Upper lobe of left lung (tissue), 6 donors: ENCODE results near the gene CERK. TPM values are rescaled to one million over a fixed set of nuclear protein-coding genes. Genes with fewer than 3 reads are reported as not detected.

Experiments used
- ATAC-seq, 2 donors: fragments of 200-7000 bp; cut with Tn5 transposase; one replicate each; pipeline ENCODE4 v1.9.1; 2022; ENCODE audit warnings: mild to moderate bottlenecking in 2 of 2, moderate library complexity in 2 of 2; ENCODE audit not compliant: low FRiP score in 2 of 2
- DNase-seq, 2 donors: peaks; one replicate each; pipeline ENCODE4 v3.0.0-alpha.2; 2019 to 2020
- H3K27ac ChIP-seq, 4 donors: fragments of 200-600 bp; sonication (generic); one replicate each; pipeline ENCODE4 v1.5.1; 2016 to 2019
- H3K27me3 ChIP-seq, 4 donors: fragments of 200-600 bp; sonication (generic); one replicate each; pipeline ENCODE4 v1.5.1; 2017 to 2019
- H3K36me3 ChIP-seq, 4 donors: fragments of 200-600 bp; sonication (generic); one replicate each; pipeline ENCODE4 v1.5.1; 2016 to 2019
- H3K4me1 ChIP-seq, 4 donors: fragments of 200-600 bp; sonication (generic); one replicate each; pipeline ENCODE4 v1.5.1; 2018 to 2019
- H3K4me3 ChIP-seq, 4 donors: fragments of 200-600 bp; sonication (generic); one replicate each; pipeline ENCODE4 v1.5.1; 2017 to 2019; ENCODE audit warnings: mild to moderate bottlenecking in 2 of 4, moderate library complexity in 1 of 4
- H3K9me3 ChIP-seq, 4 donors: fragments of 200-600 bp; sonication (generic); one replicate each; pipeline ENCODE4 v1.5.1; 2018 to 2019
- EP300 ChIP-seq, 4 donors: sonication (generic); formaldehyde crosslinking; IDR thresholded peaks; one replicate each; pipeline ENCODE4 v1.5.1; 2017; ENCODE audit warnings: antibody characterized with exemption in 4 of 4, control low read depth in 2 of 4
- POLR2A ChIP-seq, 4 donors: fragments of 450-650 bp; IDR thresholded peaks; one replicate each; pipeline ENCODE4 v1.5.1; 2016 to 2017; ENCODE audit warnings: antibody characterized with exemption in 4 of 4, mild to moderate bottlenecking in 2 of 4
- POLR2AphosphoS5 ChIP-seq, 2 donors: sonication (generic); formaldehyde crosslinking; IDR thresholded peaks; one replicate each; pipeline ENCODE4 v1.5.1; 2017; ENCODE audit warnings: antibody characterized with exemption in 2 of 2
- WGBS, 2 donors: methylation state at CpG; one replicate each; pipeline ENCODE4 v1.1.5; 2017 to 2018; 5-methylcytosine and 5-hydroxymethylcytosine counted together
- total RNA-seq, 6 donors: library from RNA; depleted of rRNA in 4 of 6; stranded (reverse); fragments of >200 nt in 4 of 6; gene quantifications; one replicate each; pipeline versions ENCODE4 v1.1.0 to v1.2.1, GENCODE V29; 2016 to 2021
- TF ChIP-seq, protein P1 (sequence below), 6 experiments: fragments of 450-650 bp in 4 of 6; fragments of 200-600 bp in 2 of 6; sonication (generic) in 2 of 6; IDR thresholded peaks; one replicate each; pipeline ENCODE4 v1.5.1; 2016 to 2019; ENCODE audit warnings: antibody characterized with exemption in 6 of 6
- donor health status: DM: no; HTN: no; CAD: no; lungs with moderate emphysema.
- donor health status: DM: no; HTN: yes; CAD: no; lungs with severe emphysema.

The CERK gene
- total RNA-seq, 6 donors from 2014 or later, result 26.9 to 55.5 (median 32.7) TPM

DNA sequence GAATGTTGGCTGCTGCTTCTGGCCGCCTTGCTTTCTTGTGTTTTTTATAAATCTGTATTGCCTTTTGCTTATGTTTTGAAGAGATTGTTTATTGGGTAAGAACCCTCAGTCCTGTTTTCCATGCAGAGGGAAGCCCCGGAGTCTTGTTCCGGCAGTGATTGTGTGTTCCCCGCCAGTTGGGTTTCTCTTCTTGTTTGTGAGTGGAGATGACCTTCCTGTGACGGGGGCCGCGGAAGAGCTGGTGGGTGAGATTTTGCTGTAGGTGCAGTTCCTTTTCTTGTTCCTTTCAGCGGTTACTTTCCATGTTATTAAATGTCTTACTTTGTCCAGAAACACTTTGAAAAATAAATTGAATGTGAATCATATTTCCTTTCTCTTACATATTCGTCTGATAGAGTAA, 32.7 kb upstream of the CERK start:
- Histone ChIP-seq H3K4me3 (no peak overlapping the region), H3K9me3 (no peaks in the 10 kb centered on the region), H3K27me3 (no peaks in the 10 kb centered on the region), H3K27ac (peak overlapping the region; percentile 71 to 83 (median 81)), H3K4me1 (peaks cover 45 to 77% (median 55%) of the 10 kb centered on the region in 4 donors), H3K36me3 (no peaks in the 10 kb centered on the region)
- TF ChIP-seq POLR2AphosphoS5 (IDR thresholded peaks at IDR 0.05) (peak in 1 of 2 donors; percentile 51), POLR2A (IDR thresholded peaks at IDR 0.05) (no peak)
- 42 to 52% methylated on average over 9 of the region's 9 CpGs for WGBS, 2 donors
- ATAC-seq (peak in 1 of 2 donors; percentile 28), DNase-seq (peak in 1 of 2 donors; percentile 49)

DNA sequence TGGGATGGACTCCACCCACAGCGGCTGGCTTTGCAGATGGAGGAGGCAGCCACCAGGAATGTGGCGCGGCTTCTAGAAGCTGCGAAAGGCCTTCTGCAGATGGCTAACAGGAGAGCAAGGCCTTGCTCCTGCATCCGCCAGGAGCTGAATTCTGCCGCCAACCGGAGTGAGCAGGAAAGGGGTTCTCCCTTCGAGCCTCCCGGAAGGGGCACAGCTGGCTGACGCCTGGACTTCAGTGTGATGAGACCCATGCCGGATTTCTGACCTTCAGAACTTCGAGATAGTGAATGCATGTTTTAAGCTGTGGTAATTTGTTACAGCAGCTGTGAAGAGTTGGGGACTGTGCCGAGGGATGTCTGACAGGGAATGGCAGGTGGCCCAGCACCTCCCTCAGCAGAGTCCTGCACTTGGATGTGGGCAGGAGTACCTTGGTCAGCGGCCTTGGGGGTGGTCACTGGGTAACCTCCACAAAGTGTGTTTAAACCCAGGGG, 32.1 kb upstream of the CERK start:
- Histone ChIP-seq H3K36me3 (no peaks in the 10 kb centered on the region), H3K27me3 (no peaks in the 10 kb centered on the region), H3K4me3 (no peak overlapping the region), H3K27ac (peak overlapping the region; percentile 71 to 83 (median 81)), H3K4me1 (peaks cover 40 to 74% (median 52%) of the 10 kb centered on the region in 4 donors), H3K9me3 (no peaks in the 10 kb centered on the region)
- 51 to 72% methylated on average over 2 to 14 of the region's 14 CpGs for WGBS, 2 donors
- ATAC-seq, result no peak
- TF ChIP-seq, protein P1, sequence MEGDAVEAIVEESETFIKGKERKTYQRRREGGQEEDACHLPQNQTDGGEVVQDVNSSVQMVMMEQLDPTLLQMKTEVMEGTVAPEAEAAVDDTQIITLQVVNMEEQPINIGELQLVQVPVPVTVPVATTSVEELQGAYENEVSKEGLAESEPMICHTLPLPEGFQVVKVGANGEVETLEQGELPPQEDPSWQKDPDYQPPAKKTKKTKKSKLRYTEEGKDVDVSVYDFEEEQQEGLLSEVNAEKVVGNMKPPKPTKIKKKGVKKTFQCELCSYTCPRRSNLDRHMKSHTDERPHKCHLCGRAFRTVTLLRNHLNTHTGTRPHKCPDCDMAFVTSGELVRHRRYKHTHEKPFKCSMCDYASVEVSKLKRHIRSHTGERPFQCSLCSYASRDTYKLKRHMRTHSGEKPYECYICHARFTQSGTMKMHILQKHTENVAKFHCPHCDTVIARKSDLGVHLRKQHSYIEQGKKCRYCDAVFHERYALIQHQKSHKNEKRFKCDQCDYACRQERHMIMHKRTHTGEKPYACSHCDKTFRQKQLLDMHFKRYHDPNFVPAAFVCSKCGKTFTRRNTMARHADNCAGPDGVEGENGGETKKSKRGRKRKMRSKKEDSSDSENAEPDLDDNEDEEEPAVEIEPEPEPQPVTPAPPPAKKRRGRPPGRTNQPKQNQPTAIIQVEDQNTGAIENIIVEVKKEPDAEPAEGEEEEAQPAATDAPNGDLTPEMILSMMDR (IDR thresholded peaks at IDR 0.05), result no peak
- TF ChIP-seq EP300 (IDR thresholded peaks at IDR 0.05), result no peak
- no peak for DNase-seq

DNA sequence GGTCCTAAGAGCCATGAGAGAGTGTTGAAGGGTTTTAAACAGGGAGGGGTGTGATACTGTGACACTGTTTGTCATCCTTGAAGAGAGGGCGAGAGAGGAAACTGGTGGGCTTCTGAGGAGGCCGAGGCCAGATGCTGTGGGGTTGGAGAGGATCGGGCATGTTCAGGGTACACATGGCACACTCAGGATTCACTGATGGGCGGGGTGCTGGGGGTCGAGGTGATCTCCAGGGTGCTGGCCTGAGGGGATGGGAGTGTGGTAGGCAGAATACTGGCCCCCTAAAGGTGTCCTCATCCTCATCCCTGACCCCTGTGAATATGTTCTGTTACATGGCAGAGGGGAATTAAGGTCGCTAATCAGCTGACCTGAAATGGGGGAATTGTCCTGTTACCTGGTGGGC, 31.7 kb upstream of the CERK start:
- Histone ChIP-seq H3K4me3 (no peak overlapping the region), H3K4me1 (peaks cover 39 to 74% (median 53%) of the 10 kb centered on the region in 4 donors), H3K27me3 (no peaks in the 10 kb centered on the region), H3K9me3 (no peaks in the 10 kb centered on the region), H3K36me3 (no peaks in the 10 kb centered on the region), H3K27ac (peak overlapping the region; percentile 71 to 83 (median 81))
- DNase-seq (no peak), ATAC-seq (no peak)
- 95 to 96% methylated on average over 6 of the region's 6 CpGs for WGBS, 2 donors
- TF ChIP-seq POLR2AphosphoS5 (IDR thresholded peaks at IDR 0.05) (no peak), EP300 (IDR thresholded peaks at IDR 0.05) (no peak), POLR2A (IDR thresholded peaks at IDR 0.05) (no peak)
- TF ChIP-seq, protein P1 (IDR thresholded peaks at IDR 0.05), result no peak

DNA sequence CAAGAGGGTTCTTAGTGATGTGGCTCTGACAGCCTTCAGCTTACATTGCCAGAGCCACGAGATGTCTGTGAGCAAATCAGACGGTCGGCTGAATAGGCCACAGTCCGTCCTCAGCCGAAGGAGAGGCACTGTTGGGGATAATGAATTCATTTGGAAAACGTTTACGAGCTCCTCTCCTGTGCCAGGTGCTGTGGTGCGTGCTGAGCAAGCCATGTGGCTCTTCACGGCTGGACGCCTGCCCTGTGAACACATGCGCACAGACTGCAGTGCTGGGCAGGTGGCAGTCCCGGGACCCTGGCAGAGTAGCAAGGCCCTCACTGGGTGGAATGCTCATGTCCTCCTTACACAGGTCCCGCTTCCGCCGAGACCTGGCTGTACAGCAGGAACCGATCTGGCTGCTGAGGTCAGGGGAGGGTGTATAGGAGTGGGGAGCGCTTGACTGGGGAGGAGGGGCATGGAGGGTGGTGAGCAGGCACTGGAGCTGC, 31.2 kb upstream of the CERK start:
- Histone ChIP-seq H3K27me3 (no peaks in the 10 kb centered on the region), H3K4me3 (no peak overlapping the region), H3K4me1 (peaks cover 40 to 72% (median 52%) of the 10 kb centered on the region in 4 donors), H3K9me3 (no peaks in the 10 kb centered on the region), H3K27ac (peak overlapping the region; percentile 71 to 83 (median 81)), H3K36me3 (no peaks in the 10 kb centered on the region)
- DNase-seq, result peak in 1 of 2 donors; percentile 50
- no peak for TF ChIP-seq POLR2AphosphoS5 (IDR thresholded peaks at IDR 0.05)
- TF ChIP-seq POLR2A (IDR thresholded peaks at IDR 0.05), result no peak
- TF ChIP-seq, protein P1 (IDR thresholded peaks at IDR 0.05), result no peak
- TF ChIP-seq EP300 (IDR thresholded peaks at IDR 0.05), result no peak
- 87 to 89% methylated on average over 9 to 17 of the region's 17 CpGs for WGBS, 2 donors
- no peak for ATAC-seq

DNA sequence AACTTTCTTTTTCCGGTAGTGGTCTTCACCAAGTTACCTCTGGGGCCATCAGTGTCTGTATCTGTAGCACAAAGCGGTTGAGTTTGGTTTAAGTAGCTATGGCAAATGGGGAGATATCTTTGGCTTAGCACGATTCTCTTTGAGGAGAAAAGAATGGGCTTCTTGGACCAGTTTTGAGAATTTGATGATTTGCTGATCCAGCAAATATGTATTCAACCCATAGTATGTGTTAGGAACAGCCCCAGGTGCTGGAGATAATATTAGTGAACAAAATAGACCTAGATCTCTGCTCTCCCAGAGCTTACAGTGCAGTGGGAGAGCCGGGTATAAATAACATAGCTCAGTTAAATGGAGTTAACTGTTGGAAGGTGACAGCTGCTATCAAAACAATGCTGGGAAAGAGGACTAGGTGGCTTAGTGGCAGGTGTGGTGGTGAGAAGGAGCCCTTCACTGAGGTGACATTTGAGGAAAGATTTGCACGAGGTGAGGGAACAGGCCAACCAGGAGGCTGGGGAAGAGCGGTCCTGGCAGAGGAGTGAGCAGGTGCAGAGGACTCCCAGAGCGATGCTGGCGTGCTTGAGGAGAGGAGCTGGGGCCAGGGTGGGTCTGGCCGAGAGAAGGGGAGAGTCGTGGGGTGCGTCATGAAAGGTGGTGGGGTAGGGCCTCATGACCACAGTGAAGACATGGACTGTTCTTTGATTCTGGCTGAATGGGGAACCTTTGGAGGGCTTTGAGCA, 29.4 kb upstream of the CERK start:
- Histone ChIP-seq H3K36me3 (no peaks in the 10 kb centered on the region), H3K27ac (peak overlapping the region in 2 of 4 donors; percentile 79 to 83), H3K4me3 (no peak overlapping the region), H3K4me1 (peaks cover 34 to 72% (median 47%) of the 10 kb centered on the region in 4 donors), H3K27me3 (no peaks in the 10 kb centered on the region), H3K9me3 (no peaks in the 10 kb centered on the region)
- TF ChIP-seq, protein P1 (IDR thresholded peaks at IDR 0.05), result no peak
- TF ChIP-seq EP300 (IDR thresholded peaks at IDR 0.05) (no peak), POLR2A (IDR thresholded peaks at IDR 0.05) (no peak), POLR2AphosphoS5 (IDR thresholded peaks at IDR 0.05) (no peak)
- DNase-seq (no peak), ATAC-seq (no peak)
- 94% methylated on average over 11 of the region's 11 CpGs for WGBS, 2 donors
